OCI-LY7 (cell line): ENCODE results near the gene GNG12.

Experiments
- EZH2phosphoT487 ChIP-seq: fragments of 200-600 bp; sonication (generic); IDR thresholded peaks from 2 replicates; pipeline ENCODE4 v1.6.1; 2018; ENCODE audit warnings: low read depth, borderline replicate concordance, mild to moderate bottlenecking, mixed run types, antibody characterized with exemption, low read length, moderate library complexity, mixed read lengths
- TF ChIP-seq, protein P1 (sequence below): fragments of 200-600 bp; sonication (generic); conservative IDR thresholded peaks from 2 replicates; pipeline ENCODE4 v1.5.1; 2014; ENCODE audit warnings: mild to moderate bottlenecking, antibody characterized with exemption, low read length, moderate library complexity, mixed read lengths

DNA sequence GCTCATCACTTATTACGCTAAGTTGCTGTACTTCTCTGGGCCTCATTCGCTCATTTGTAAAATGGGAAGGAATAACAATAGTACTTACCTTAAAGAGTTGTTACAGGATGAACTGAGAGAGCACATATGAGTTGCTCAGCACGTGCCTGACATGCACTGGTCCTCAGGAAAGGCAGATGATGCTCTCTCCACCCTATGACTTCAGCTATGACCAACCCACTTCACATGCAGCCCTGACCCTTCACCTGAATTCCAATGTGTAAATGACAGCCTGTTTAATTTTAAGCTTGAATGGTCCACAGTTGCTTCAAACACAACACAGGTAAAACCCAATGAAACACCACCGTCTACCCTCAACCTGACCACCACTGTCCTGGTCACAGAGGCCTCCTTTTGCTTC, 115.4 kb downstream of the GNG12 start:
- TF ChIP-seq, protein P1, sequence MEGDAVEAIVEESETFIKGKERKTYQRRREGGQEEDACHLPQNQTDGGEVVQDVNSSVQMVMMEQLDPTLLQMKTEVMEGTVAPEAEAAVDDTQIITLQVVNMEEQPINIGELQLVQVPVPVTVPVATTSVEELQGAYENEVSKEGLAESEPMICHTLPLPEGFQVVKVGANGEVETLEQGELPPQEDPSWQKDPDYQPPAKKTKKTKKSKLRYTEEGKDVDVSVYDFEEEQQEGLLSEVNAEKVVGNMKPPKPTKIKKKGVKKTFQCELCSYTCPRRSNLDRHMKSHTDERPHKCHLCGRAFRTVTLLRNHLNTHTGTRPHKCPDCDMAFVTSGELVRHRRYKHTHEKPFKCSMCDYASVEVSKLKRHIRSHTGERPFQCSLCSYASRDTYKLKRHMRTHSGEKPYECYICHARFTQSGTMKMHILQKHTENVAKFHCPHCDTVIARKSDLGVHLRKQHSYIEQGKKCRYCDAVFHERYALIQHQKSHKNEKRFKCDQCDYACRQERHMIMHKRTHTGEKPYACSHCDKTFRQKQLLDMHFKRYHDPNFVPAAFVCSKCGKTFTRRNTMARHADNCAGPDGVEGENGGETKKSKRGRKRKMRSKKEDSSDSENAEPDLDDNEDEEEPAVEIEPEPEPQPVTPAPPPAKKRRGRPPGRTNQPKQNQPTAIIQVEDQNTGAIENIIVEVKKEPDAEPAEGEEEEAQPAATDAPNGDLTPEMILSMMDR: no peak
- no peak for TF ChIP-seq EZH2phosphoT487
